Activated T-cell treated with anti-CD3 and anti-CD28 coated beads, Interleukin-2, amount 50 U/mL, for 4 hours (primary cell): Measurements from ENCODE around the gene ST6GALNAC2. TPM values are rescaled to one million over a fixed set of nuclear protein-coding genes. Genes with fewer than 3 reads are reported as not detected.
"Not testable (repeated sequence)": the region's sequence is repeated elsewhere in the genome, so short reads cannot be mapped to it uniquely, and the experiment has no call there.

Experiments
- ATAC-seq, 2 donors: fragments of 200-7000 bp; cut with Tn5 transposase; one replicate each; pipeline ENCODE4 v1.10.0; 2021
- DNase-seq: peaks from one replicate; pipeline ENCODE4 v3.0.0-alpha.2; 2020
- H3K27me3 Mint-ChIP-seq: one replicate; pipeline ENCODE4 v1.8.0; 2021; ENCODE audit warnings: low read depth, mixed read lengths
- H3K36me3 Mint-ChIP-seq: one replicate; pipeline ENCODE4 v1.8.0; 2022; ENCODE audit warnings: mixed read lengths; ENCODE audit not compliant: insufficient read depth
- H3K4me1 Mint-ChIP-seq: one replicate; pipeline ENCODE4 v1.8.0; 2021; ENCODE audit warnings: low read depth, mixed read lengths
- H3K4me3 Mint-ChIP-seq: one replicate; pipeline ENCODE4 v1.8.0; 2021; ENCODE audit warnings: mild to moderate bottlenecking, moderate library complexity, mixed read lengths
- H3K9me3 Mint-ChIP-seq: one replicate; pipeline ENCODE4 v1.8.0; 2021; ENCODE audit warnings: mixed read lengths
- total RNA-seq, 3 donors: library from RNA; stranded (reverse); gene quantifications; one replicate each; pipeline ENCODE4 v1.2.1, GENCODE V29; 2021

The ST6GALNAC2 gene
- total RNA-seq, 3 donors from 2014 or later: not detected

DNA sequence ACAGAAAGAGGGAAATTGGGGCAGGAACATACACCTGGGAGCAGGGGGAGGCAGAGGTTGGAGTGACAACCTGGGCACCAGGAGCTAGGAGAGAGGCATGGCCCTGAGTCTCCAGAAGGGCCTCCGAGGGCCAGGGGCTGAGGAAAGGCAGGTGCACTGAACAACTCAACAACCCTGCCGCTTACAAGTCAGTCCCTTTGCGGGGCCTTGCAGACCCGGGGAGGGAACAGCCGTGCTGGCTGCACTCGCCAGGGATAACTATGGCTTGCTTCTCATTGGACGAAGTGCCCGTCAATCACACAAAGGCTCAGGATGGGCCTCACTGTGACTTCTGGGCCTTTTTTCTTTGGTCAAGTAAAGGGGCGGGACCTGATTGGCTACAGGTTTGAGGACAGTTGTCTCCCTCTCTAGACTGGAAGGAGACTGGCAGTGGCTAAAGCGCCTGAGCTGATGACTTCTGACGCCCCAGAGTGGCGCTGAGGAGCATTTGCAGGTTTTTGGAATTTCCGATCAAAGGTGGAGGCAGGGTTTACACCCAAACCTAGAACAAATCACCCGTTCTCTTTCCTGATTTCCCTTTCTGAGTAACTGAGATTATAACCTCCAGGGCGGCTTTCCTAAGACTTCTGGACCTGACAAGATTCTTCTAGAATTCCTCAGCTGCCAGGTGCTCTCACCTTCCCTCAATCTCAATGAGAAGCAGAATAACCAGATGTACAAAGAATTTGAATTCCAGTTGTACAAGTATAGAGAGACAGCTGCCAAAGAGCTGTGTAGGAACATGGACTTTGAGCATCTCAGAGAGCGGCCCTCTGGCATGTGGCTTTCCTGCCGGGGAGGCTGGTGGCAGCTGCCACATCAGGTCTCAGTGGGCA lies 27.6 kb upstream of the ST6GALNAC2 start:
- no peaks in the 10 kb centered on the region for H3K9me3 Mint-ChIP-seq
- no peak overlapping the region for H3K4me3 Mint-ChIP-seq
- DNase-seq (no peak), ATAC-seq (no peak)
- no peaks in the 10 kb centered on the region for H3K36me3 Mint-ChIP-seq
- H3K4me1 Mint-ChIP-seq: peaks cover 3% of the 10 kb centered on the region
- H3K27me3 Mint-ChIP-seq: peaks cover 4% of the 10 kb centered on the region

GRCh38 chr17:76612465-76612864 lies 26.8 kb upstream of the ST6GALNAC2 start:
- Mint-ChIP-seq H3K27me3 (peaks cover 4% of the 10 kb centered on the region), H3K4me3 (no peak overlapping the region), H3K36me3 (no peaks in the 10 kb centered on the region), H3K9me3 (no peaks in the 10 kb centered on the region), H3K4me1 (peaks cover 3% of the 10 kb centered on the region)
- ATAC-seq: no peak
- no peak for DNase-seq

GRCh38 chr17:76611758-76612157 lies 26.1 kb upstream of the ST6GALNAC2 start:
- no peak for ATAC-seq
- Mint-ChIP-seq H3K4me1 (peaks cover 3% of the 10 kb centered on the region), H3K4me3 (no peak overlapping the region), H3K27me3 (peaks cover 4% of the 10 kb centered on the region), H3K9me3 (no peaks in the 10 kb centered on the region), H3K36me3 (no peaks in the 10 kb centered on the region)
- DNase-seq: no peak

GRCh38 chr17:76611080-76611749 lies 25.6 kb upstream of the ST6GALNAC2 start:
- H3K36me3 Mint-ChIP-seq, H3K9me3 Mint-ChIP-seq, ATAC-seq, H3K4me1 Mint-ChIP-seq, H3K4me3 Mint-ChIP-seq, H3K27me3 Mint-ChIP-seq, DNase-seq: not testable (repeated sequence)

GRCh38 chr17:76606685-76607084 lies 21.0 kb upstream of the ST6GALNAC2 start:
- not testable (repeated sequence) for DNase-seq, ATAC-seq

DNA sequence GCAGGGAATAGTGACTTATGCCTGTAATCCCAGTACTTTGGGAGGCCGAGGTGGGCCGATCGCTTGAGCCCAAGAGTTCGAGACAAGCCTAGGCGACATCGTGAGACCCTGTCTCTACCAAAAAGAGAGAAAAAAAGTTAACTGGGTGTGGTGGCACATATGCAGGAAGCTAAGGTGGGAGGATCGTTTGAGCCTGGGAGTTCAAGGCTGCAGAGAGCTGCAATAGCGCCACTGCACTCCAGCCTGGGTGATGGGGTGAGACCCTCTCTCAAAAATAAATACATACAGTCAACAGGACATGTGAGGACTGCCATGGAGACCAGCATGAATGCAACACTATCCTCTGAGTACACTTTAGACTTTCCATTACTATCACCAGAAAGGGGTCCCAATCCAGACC lies 15.4 kb upstream of the ST6GALNAC2 start:
- peaks cover 15% of the 10 kb centered on the region for H3K4me1 Mint-ChIP-seq
- no peak for ATAC-seq
- no peak overlapping the region for H3K4me3 Mint-ChIP-seq
- no peaks in the 10 kb centered on the region for H3K36me3 Mint-ChIP-seq
- no peaks in the 10 kb centered on the region for H3K9me3 Mint-ChIP-seq
- DNase-seq: no peak
- no peaks in the 10 kb centered on the region for H3K27me3 Mint-ChIP-seq

More at GRCh38 chr17:76606685-76607084, 21.0 kb upstream of the ST6GALNAC2 start:
- not testable (repeated sequence) for H3K4me3 Mint-ChIP-seq, H3K27me3 Mint-ChIP-seq, H3K4me1 Mint-ChIP-seq, H3K36me3 Mint-ChIP-seq, H3K9me3 Mint-ChIP-seq

DNA sequence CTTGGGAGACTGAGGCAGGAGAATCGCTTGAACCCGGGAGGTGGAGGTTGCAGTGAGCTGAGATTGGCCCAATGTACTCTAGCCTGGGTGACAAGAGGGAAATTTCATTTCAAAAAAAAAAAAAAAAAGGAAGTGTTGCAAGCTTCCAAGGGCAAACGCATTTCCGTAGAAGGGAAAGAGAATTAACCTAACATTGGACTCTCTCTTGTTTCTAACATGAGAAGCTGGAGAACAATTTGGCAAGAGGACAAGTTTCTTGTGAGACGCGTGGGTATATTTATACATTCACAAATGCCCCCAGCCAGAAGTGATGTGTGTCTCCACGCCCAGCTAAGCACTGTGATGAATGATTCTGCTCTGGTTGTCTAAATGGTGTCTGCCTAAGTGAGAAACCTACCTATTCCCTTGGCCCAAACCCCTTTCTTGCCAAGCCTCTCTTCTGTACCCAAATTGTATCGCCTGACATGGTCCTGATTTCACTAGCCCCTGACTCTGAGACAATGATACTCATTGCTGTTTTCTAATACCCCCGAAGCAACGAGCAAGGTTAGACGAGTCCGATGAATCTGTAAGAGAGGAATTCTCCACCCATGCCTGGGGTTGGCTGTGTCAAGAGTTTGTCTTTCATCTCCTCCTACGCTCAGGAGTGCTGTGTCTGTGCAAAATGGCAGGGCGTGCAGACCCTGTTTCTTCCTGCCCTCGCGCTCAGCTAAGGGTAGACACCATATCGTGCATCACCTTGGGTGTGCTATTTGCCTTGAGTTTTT lies 14.2 kb upstream of the ST6GALNAC2 start:
- Mint-ChIP-seq H3K9me3 (no peaks in the 10 kb centered on the region), H3K4me1 (peaks cover 15% of the 10 kb centered on the region), H3K4me3 (no peak overlapping the region), H3K36me3 (no peaks in the 10 kb centered on the region), H3K27me3 (no peaks in the 10 kb centered on the region)
- ATAC-seq (no peak), DNase-seq (no peak)

DNA sequence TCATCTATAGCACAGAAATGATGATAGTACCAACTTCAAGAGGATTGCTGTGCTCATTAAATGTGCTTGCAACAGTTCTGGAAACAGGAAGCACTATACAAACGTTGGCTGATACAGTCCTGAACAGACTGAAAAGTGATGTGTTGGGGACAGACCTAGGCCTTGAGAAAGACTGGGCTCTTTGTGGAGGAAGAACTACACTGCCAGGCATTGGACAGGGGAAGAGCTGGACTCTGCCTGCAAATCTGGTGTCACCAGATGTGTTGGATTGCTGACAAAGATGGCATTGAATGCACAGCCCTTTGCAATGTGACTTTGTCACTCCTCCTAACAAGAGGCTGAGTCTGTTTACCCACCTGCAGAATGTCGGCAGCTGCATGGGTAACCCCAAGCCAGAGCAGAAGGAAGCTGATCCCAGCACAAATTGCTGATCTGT lies 12.4 kb upstream of the ST6GALNAC2 start:
- no peak overlapping the region for H3K4me3 Mint-ChIP-seq
- no peak for ATAC-seq
- no peaks in the 10 kb centered on the region for H3K9me3 Mint-ChIP-seq
- H3K36me3 Mint-ChIP-seq: no peaks in the 10 kb centered on the region
- no peak for DNase-seq
- H3K27me3 Mint-ChIP-seq: no peaks in the 10 kb centered on the region
- H3K4me1 Mint-ChIP-seq: peaks cover 15% of the 10 kb centered on the region

DNA sequence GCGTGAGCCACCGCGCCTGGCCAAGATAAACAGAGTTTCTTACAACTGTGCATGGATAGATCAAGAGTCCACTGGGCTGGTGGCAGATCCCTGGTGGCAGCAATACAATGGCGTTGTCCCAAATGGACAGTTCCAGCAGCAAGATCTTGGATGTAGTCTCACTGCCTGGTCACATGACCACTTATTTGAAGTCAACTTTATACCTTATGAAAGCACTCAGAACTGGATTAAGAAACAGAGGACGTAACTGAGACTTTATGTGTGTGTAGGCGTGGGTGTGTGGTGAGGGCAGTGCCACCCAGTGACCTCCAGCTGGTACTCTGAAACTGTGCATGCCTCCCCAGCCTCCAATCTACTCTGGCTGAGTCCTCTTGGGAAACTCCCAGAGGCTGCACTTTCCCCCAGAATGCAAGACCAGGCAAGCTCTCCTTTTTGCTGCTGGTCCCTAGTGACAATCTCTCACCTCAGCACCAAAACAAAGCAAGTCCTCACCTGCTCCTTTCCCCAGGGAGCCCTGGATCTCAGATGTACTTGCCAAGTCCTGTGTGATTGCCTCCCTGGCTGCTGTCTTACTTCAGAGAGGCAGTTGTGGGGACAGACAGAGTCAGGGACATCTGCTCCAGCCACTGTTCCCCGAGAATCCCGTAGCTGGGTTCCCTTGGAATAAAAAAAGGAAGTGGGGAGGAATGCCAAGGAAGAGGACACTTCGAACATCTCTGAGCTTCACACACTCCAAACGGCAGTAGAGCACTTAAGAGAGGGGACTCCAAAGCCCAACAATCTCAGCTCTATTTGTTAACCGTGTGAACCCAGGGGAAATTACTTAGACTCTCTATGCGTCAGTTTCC lies 11.7 kb upstream of the ST6GALNAC2 start:
- no peaks in the 10 kb centered on the region for H3K36me3 Mint-ChIP-seq
- ATAC-seq (no peak), DNase-seq (no peak)
- H3K4me3 Mint-ChIP-seq: no peak overlapping the region
- H3K9me3 Mint-ChIP-seq: no peaks in the 10 kb centered on the region
- H3K4me1 Mint-ChIP-seq: peaks cover 15% of the 10 kb centered on the region
- no peaks in the 10 kb centered on the region for H3K27me3 Mint-ChIP-seq

- Mint-ChIP-seq H3K9me3 (no peaks in the 10 kb centered on the region), H3K4me3 (no peak overlapping the region), H3K27me3 (peaks cover 4% of the 10 kb centered on the region), H3K4me1 (no peaks in the 10 kb centered on the region), H3K36me3 (no peaks in the 10 kb centered on the region)
- ATAC-seq: no peak
- no peak for DNase-seq
Observed at GRCh38 chr17:76594690-76595089, 9.0 kb upstream of the ST6GALNAC2 start.

GRCh38 chr17:76593959-76594358 lies 8.3 kb upstream of the ST6GALNAC2 start:
- Mint-ChIP-seq H3K27me3 (peaks cover 10% of the 10 kb centered on the region), H3K9me3 (no peaks in the 10 kb centered on the region), H3K36me3 (no peaks in the 10 kb centered on the region), H3K4me1 (no peaks in the 10 kb centered on the region), H3K4me3 (no peak overlapping the region)
- DNase-seq (no peak), ATAC-seq (no peak)

GRCh38 chr17:76593384-76593826 lies 7.7 kb upstream of the ST6GALNAC2 start:
- Mint-ChIP-seq H3K36me3 (no peaks in the 10 kb centered on the region), H3K27me3 (peaks cover 14% of the 10 kb centered on the region), H3K4me3 (no peak overlapping the region), H3K9me3 (no peaks in the 10 kb centered on the region), H3K4me1 (no peaks in the 10 kb centered on the region)
- ATAC-seq (no peak), DNase-seq (no peak)

DNA sequence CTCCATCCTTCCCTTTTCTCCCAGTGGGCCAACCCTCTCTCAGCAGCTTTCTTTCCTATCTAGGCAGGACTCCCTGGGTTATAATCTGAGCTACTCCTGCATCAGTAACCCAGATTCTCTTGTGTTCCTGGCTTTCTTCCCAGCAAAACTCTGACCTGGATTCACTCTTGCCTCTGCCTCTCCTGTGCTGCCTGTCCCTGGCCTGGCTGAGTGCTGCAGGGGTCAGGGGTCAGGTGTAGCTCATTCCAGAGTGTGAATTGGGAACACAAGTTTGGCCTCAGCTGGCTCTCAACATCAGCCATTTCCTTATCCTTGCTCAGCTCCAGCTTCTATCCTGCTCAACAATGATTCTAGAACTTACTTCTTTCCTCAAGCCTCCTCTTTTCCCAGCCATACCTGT lies 2.5 kb upstream of the ST6GALNAC2 start:
- Mint-ChIP-seq H3K36me3 (no peaks in the 10 kb centered on the region), H3K9me3 (no peaks in the 10 kb centered on the region), H3K4me1 (peaks cover 10% of the 10 kb centered on the region), H3K27me3 (peaks cover 49% of the 10 kb centered on the region), H3K4me3 (no peak overlapping the region)
- ATAC-seq (no peak), DNase-seq (no peak)
